Endothelial cell of umbilical vein (primary cell): ENCODE results near the gene AKAP13. TPM values are rescaled to one million over a fixed set of nuclear protein-coding genes. Genes with fewer than 3 reads are reported as not detected.

ENCODE experiments used
- BruUV-seq: library from RNA; stranded (reverse); fragments of 400-500 nt; replicated peaks from 2 replicates; lab custom pipeline; 2021; lab: Mats Ljungman, UMichigan
- CTCF ChIA-PET: fragments of 300-600, 350-600 bp; sonication (Branson Sonifier 250); formaldehyde crosslinking; loops from one replicate; lab custom pipeline; 2021; ENCODE audit warnings: antibody characterized with exemption, inconsistent platforms; lab: Charles Lee
- POLR2A ChIA-PET: fragments of 300-600, 350-600 bp; sonication (Branson Sonifier 250); formaldehyde crosslinking; loops from one replicate; lab custom pipeline; 2021; ENCODE audit warnings: antibody characterized with exemption, inconsistent platforms; lab: Charles Lee
- DNase-seq: peaks from one replicate; pipeline ENCODE4 v3.0.0-alpha.2; 2011; ENCODE audit warnings: low read depth, low spot score
- FAIRE-seq: peaks from 2 replicates; lab custom pipeline; 2011; peaks lifted over from hg19 to GRCh38; lab: Jason Lieb, UNC
- H2AFZ ChIP-seq: 2 replicates; pipeline ENCODE4 v1.6.0; 2012; ENCODE audit warnings: low read depth, low read length, control low read depth, inconsistent platforms
- H3K27ac ChIP-seq: 2 replicates; pipeline ENCODE4 v1.5.1; 2011; ENCODE audit warnings: low read depth, mild to moderate bottlenecking, control low read depth, low read length, moderate library complexity; ENCODE audit not compliant: insufficient read depth
- H3K27me3 ChIP-seq, 2 experiments: 2 replicates each; pipeline versions ENCODE4 v1.6.0 to v1.6.1; 2011; ENCODE audit warnings: low read length in 2 of 2, mixed read lengths in 1 of 2; ENCODE audit not compliant: control insufficient read depth in 2 of 2, insufficient read depth in 2 of 2
- H3K36me3 ChIP-seq, 2 experiments: 2 replicates in 1 of 2; 3 replicates in 1 of 2; pipeline ENCODE4 v1.5.1; 2011; ENCODE audit warnings: low read length in 2 of 2, mild to moderate bottlenecking in 1 of 2, moderate library complexity in 1 of 2; ENCODE audit not compliant: control insufficient read depth in 2 of 2, insufficient read depth in 2 of 2; ENCODE audit errors: extremely low read depth in 1 of 2
- H3K4me1 ChIP-seq: 3 replicates; pipeline ENCODE4 v1.5.1; 2011; ENCODE audit warnings: mild to moderate bottlenecking, low read length; ENCODE audit not compliant: control insufficient read depth, insufficient read depth; ENCODE audit errors: extremely low read depth
- H3K4me2 ChIP-seq: 2 replicates; pipeline ENCODE4 v1.6.1; 2011; ENCODE audit warnings: low read length, control low read depth, mixed read lengths; ENCODE audit not compliant: insufficient read depth
- H3K4me3 ChIP-seq, 3 experiments: fragments of 200-600 bp in 1 of 3; sonication (generic), shearing (Covaris generic) in 1 of 3; replicated peaks in 1 of 3; 2 replicates each; pipeline ENCODE4 v1.5.1; 2011 to 2016; ENCODE audit warnings: control low read depth in 3 of 3, low read length in 3 of 3, mild to moderate bottlenecking in 2 of 3, inconsistent platforms in 1 of 3, low read depth in 1 of 3, moderate library complexity in 1 of 3; ENCODE audit not compliant: insufficient read depth in 1 of 3
- H3K79me2 ChIP-seq: 2 replicates; pipeline ENCODE4 v1.6.0; 2012; ENCODE audit warnings: low read length, inconsistent platforms; ENCODE audit not compliant: control insufficient read depth, insufficient read depth
- H3K9ac ChIP-seq: replicated peaks from 2 replicates; pipeline ENCODE3; 2011; ENCODE audit warnings: low read length, control low read depth; ENCODE audit not compliant: insufficient read depth; ENCODE audit errors: extremely low read depth
- H3K9me1 ChIP-seq: replicated peaks from 3 replicates; pipeline ENCODE4 v1.6.0; 2011; ENCODE audit warnings: mild to moderate bottlenecking, low read length; ENCODE audit not compliant: control insufficient read depth, insufficient read depth; ENCODE audit errors: extremely low read depth
- H3K9me3 ChIP-seq: replicated peaks from 2 replicates; pipeline ENCODE4 v1.5.1; 2012; ENCODE audit warnings: low read length, inconsistent platforms; ENCODE audit not compliant: control insufficient read depth, insufficient read depth
- H4K20me1 ChIP-seq: replicated peaks from 2 replicates; pipeline ENCODE3; 2011; ENCODE audit warnings: mild to moderate bottlenecking, low read length; ENCODE audit not compliant: control insufficient read depth, insufficient read depth; ENCODE audit errors: extremely low read depth
- EZH2 ChIP-seq: IDR thresholded peaks from 2 replicates; pipeline ENCODE4 v1.6.1; 2012; ENCODE audit warnings: borderline replicate concordance, low read depth, mild to moderate bottlenecking, moderate library complexity, low read length, inconsistent platforms; ENCODE audit not compliant: severe bottlenecking
- FOS ChIP-seq: IDR thresholded peaks from 2 replicates; pipeline ENCODE4 v1.6.1; 2011; ENCODE audit warnings: mild to moderate bottlenecking, low read length, moderate library complexity, borderline replicate concordance; ENCODE audit not compliant: insufficient read depth
- GATA2 ChIP-seq: IDR thresholded peaks from 2 replicates; pipeline ENCODE4 v1.7.0; 2011; ENCODE audit warnings: low read depth, mild to moderate bottlenecking, moderate library complexity, mixed read lengths, low read length; ENCODE audit not compliant: insufficient read length, insufficient read depth
- JUN ChIP-seq: IDR thresholded peaks from 2 replicates; pipeline ENCODE4 v1.6.1; 2011; ENCODE audit warnings: borderline replicate concordance, low read depth; ENCODE audit not compliant: insufficient read length, insufficient read depth
- MYC ChIP-seq: IDR thresholded peaks from one replicate; pipeline ENCODE4 v1.6.1; 2011; ENCODE audit warnings: mild to moderate bottlenecking, low read depth, low read length
- POLR2A ChIP-seq: IDR thresholded peaks from 2 replicates; pipeline ENCODE4 v1.6.1; 2012; ENCODE audit warnings: low read depth, mild to moderate bottlenecking, control low read depth, low read length
- POLR2AphosphoS5 ChIP-seq: IDR thresholded peaks from 2 replicates; pipeline ENCODE4 v1.6.1; 2012; ENCODE audit warnings: low read depth, mild to moderate bottlenecking, control low read depth, low read length, moderate library complexity; ENCODE audit not compliant: insufficient read depth
- dilution Hi-C: fragments of 300-500 bp; cut with MboI; formaldehyde crosslinking; loops from one replicate; pipeline ENCODE4 v1.15.0; 2019; ENCODE audit warnings: low sequenced_read_pairs; ENCODE audit not compliant: extremely low pct_ligation_motif_present
- intact Hi-C: fragments of 100-400 bp; cut with micrococcal nuclease; formaldehyde crosslinking; loops from one replicate; pipeline ENCODE4 v1.10.0; 2022
- polyA plus RNA-seq, 4 experiments: library from polyadenylated mRNA; depleted of rRNA in 3 of 4; stranded (reverse) in 3 of 4; unstranded in 1 of 4; fragments of >200 nt; gene quantifications; 2 replicates each; pipeline versions ENCODE4 v1.2.1 to v1.2.3, GENCODE V29; 2011 to 2012; ENCODE audit warnings: missing spikeins in 1 of 4
- total RNA-seq: library from RNA; stranded (reverse); gene quantifications from 2 replicates; pipeline ENCODE4 v1.2.3, GENCODE V29; 2021
- TF ChIP-seq, protein P1 (sequence below), 2 donors: IDR thresholded peaks; 1 replicate in 1 of 2; 2 replicates in 1 of 2; pipeline ENCODE4 v1.5.1; 2011; ENCODE audit warnings: low read length in 2 of 2, mild to moderate bottlenecking in 2 of 2, moderate library complexity in 2 of 2, control low read depth in 1 of 2, inconsistent platforms in 1 of 2, low read depth in 1 of 2; ENCODE audit not compliant: insufficient read depth in 1 of 2; ENCODE audit errors: extremely low read depth in 1 of 2
- TF ChIP-seq, protein P2 (sequence below): IDR thresholded peaks from 2 replicates; pipeline ENCODE4 v1.6.1; 2011; ENCODE audit not compliant: insufficient read depth, insufficient read length

The AKAP13 gene
- total and polyA plus RNA-seq, 2 donors (not counting 3 experiments of a cell fraction or from before 2014, with no cell fraction given), result 22.8 to 87.8 TPM

DNA sequence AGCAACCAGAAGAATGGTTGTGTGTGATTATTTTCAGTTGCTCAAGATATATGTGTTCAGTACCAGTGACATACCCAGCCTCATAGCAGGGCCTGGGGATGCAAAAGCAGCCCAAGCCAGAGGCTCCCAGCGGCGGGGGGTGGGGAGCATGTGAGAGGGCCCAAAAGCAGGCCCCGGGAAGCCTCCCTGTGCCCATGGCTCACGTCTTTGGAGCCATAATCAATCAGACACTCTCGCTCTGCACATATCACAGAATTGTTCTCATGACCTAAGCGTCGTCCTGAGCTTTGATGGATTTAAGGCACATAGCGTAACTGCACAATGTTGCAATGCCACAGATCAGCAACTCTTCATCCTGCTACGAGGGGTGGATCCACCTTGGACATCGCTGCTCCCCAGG, 393.6 kb downstream of the AKAP13 start:
- ChIA-PET CTCF (interaction anchor here (0.8 kb wide), 1 partner anchor 11 kb away, joined by 3 read pairs; no protein-coding TSS in a partner anchor), POLR2A (no interaction called here)
- H3K79me2 ChIP-seq, result no peaks in the 10 kb centered on the region
- dilution Hi-C loops, result no loop called here
- H3K4me3 ChIP-seq, result no peak overlapping the region
- no peaks in the 10 kb centered on the region for H3K9me1 ChIP-seq
- H3K4me1 ChIP-seq, result peaks cover 12% of the 10 kb centered on the region
- DNase-seq, result no peak
- no peaks in the 10 kb centered on the region for H3K36me3 ChIP-seq
- H3K9me3 ChIP-seq, result no peaks in the 10 kb centered on the region
- H3K4me2 ChIP-seq, result no peak overlapping the region
- H2AFZ ChIP-seq, result no peak overlapping the region
- FAIRE-seq, result no peak
- BruUV-seq, result no TSS peak
- no peak overlapping the region for H3K27ac ChIP-seq
- no peak for TF ChIP-seq FOS
- TF ChIP-seq, protein P1, sequence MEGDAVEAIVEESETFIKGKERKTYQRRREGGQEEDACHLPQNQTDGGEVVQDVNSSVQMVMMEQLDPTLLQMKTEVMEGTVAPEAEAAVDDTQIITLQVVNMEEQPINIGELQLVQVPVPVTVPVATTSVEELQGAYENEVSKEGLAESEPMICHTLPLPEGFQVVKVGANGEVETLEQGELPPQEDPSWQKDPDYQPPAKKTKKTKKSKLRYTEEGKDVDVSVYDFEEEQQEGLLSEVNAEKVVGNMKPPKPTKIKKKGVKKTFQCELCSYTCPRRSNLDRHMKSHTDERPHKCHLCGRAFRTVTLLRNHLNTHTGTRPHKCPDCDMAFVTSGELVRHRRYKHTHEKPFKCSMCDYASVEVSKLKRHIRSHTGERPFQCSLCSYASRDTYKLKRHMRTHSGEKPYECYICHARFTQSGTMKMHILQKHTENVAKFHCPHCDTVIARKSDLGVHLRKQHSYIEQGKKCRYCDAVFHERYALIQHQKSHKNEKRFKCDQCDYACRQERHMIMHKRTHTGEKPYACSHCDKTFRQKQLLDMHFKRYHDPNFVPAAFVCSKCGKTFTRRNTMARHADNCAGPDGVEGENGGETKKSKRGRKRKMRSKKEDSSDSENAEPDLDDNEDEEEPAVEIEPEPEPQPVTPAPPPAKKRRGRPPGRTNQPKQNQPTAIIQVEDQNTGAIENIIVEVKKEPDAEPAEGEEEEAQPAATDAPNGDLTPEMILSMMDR (IDR thresholded peaks at IDR 0.05; ENCODE audit: extremely low read depth in 1 of 2, insufficient read depth in 1 of 2, low read depth in 1 of 2, low read length in 2 of 2), result no peak
- no peaks in the 10 kb centered on the region for H4K20me1 ChIP-seq
- intact Hi-C loops, result no loop called here
- no peak overlapping the region for H3K9ac ChIP-seq
- H3K27me3 ChIP-seq, result no peaks in the 10 kb centered on the region

DNA sequence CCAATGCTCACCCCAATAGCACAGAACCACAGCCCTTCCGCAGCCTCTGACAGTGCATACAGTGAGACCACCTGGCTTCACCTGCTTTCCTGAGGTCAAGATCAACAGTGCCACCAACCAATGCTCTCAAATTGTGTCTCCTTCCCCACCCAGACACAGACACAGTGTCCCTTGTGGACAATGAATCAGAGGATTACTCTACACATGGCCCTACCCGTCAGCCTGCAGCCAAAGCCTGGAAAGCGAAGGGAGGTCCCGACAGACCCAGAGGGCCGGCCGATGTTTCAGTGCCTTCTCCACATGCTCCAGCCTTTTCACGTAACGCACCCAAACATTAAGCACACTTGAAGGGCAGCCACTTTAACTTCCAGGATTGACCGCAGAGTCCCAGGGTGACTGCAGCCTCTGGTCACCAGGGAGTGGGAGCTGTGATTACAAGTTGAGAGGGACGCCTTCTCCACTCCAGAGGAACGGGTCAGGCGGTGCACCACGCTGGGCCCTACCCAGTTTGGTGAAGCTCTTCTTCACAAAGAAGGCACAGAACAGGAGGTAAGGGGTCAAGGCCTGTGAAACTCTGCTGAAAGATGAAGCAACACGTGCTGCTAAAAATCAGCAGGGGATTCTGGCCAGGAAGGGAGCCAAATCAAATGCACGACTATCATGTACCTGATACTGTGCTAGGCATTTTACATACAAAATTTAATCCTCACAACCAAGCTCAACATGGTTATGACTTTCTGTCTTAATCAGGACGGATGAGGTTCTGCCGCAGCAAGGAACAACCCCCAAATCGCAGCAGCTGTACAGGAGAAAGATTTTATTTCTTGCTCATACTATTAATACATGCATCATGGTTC, 397.1 kb downstream of the AKAP13 start:
- DNase-seq (no peak), FAIRE-seq (no peak)
- Histone ChIP-seq H3K27me3 (no peaks in the 10 kb centered on the region), H3K4me3 (no peak overlapping the region), H3K79me2 (no peaks in the 10 kb centered on the region), H3K9me1 (no peaks in the 10 kb centered on the region), H3K9me3 (no peaks in the 10 kb centered on the region), H3K36me3 (no peaks in the 10 kb centered on the region), H2AFZ (no peak overlapping the region), H4K20me1 (no peaks in the 10 kb centered on the region), H3K9ac (no peak overlapping the region), H3K4me1 (no peaks in the 10 kb centered on the region), H3K4me2 (no peak overlapping the region), H3K27ac (no peak overlapping the region)
- CTCF ChIA-PET, result no interaction called here
- no TSS peak for BruUV-seq
- dilution Hi-C loops (no loop called here), intact Hi-C loops (no loop called here)
- POLR2A ChIA-PET, result no interaction called here
- TF ChIP-seq POLR2A (no peak), MYC (no peak), EZH2 (no peak), JUN (no peak), GATA2 (no peak), POLR2AphosphoS5 (no peak), FOS (no peak)
- TF ChIP-seq, protein P2, sequence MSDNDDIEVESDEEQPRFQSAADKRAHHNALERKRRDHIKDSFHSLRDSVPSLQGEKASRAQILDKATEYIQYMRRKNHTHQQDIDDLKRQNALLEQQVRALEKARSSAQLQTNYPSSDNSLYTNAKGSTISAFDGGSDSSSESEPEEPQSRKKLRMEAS, result no peak
- TF ChIP-seq, protein P1 (IDR thresholded peaks at IDR 0.05; ENCODE audit: extremely low read depth in 1 of 2, insufficient read depth in 1 of 2, low read depth in 1 of 2, low read length in 2 of 2), result no peak
